A673 (cell line): ENCODE data around the gene SH3BP5L. TPM values are rescaled to one million over a fixed set of nuclear protein-coding genes. Genes with fewer than 3 reads are reported as not detected.

Source experiments
- BruUV-seq: library from RNA; stranded (reverse); fragments of 400-500 nt; replicated peaks from 2 replicates; lab custom pipeline; 2021; lab: Mats Ljungman, UMichigan
- CTCF ChIA-PET: fragments of 300-600 bp; sonication (Branson Sonifier 250); formaldehyde crosslinking; loops from one replicate; lab custom pipeline; 2022; ENCODE audit warnings: antibody characterized with exemption; lab: Charles Lee
- POLR2A ChIA-PET: fragments of 300-600 bp; sonication (Branson Sonifier 250); formaldehyde crosslinking; loops from one replicate; lab custom pipeline; 2022; ENCODE audit warnings: antibody characterized with exemption; ENCODE audit not compliant: low non-redundant PET; lab: Charles Lee
- DNase-seq: peaks from one replicate; pipeline ENCODE4 v3.0.0-alpha.2; 2015; ENCODE audit warnings: low spot score
- H3K27ac ChIP-seq: fragments of 200-600 bp; sonication (generic); 2 replicates; pipeline ENCODE4 v1.5.1; 2016; ENCODE audit warnings: mixed run types, low read depth, mild to moderate bottlenecking, mixed read lengths, antibody characterized with exemption, low read length; ENCODE audit not compliant: poor library complexity, severe bottlenecking
- H3K27me3 ChIP-seq: fragments of 200-600 bp; sonication (generic); replicated peaks from 2 replicates; pipeline ENCODE4 v1.6.1; 2017; ENCODE audit warnings: mixed run types, low read depth, mild to moderate bottlenecking, mixed read lengths, antibody characterized with exemption, low read length; ENCODE audit not compliant: insufficient read depth, poor library complexity
- H3K36me3 ChIP-seq: fragments of 200-600 bp; sonication (generic); 2 replicates; pipeline ENCODE4 v1.6.1; 2016; ENCODE audit warnings: mixed run types, mild to moderate bottlenecking, mixed read lengths, antibody characterized with exemption, low read length; ENCODE audit not compliant: insufficient read depth, poor library complexity, severe bottlenecking
- H3K4me1 ChIP-seq: fragments of 200-600 bp; sonication (generic); 2 replicates; pipeline ENCODE4 v1.6.1; 2017; ENCODE audit warnings: mixed run types, mild to moderate bottlenecking, mixed read lengths, antibody characterized with exemption, low read length; ENCODE audit not compliant: insufficient read depth, poor library complexity, severe bottlenecking
- H3K4me3 ChIP-seq: fragments of 200-600 bp; sonication (generic); 2 replicates; pipeline ENCODE4 v1.5.1; 2016; ENCODE audit warnings: low read depth, mixed run types, mild to moderate bottlenecking, mixed read lengths, low read length; ENCODE audit not compliant: poor library complexity, severe bottlenecking
- H3K9me3 ChIP-seq: fragments of 200-600 bp; sonication (generic); 2 replicates; pipeline ENCODE4 v1.6.1; 2016; ENCODE audit warnings: mixed run types, low read depth, mild to moderate bottlenecking, mixed read lengths, antibody characterized with exemption, low read length; ENCODE audit not compliant: poor library complexity, severe bottlenecking
- CTCF ChIP-seq: fragments of 300-800, 200-600 bp; sonication (generic); conservative IDR thresholded peaks from 2 replicates; pipeline ENCODE4 v1.5.1; 2017; ENCODE audit warnings: low read depth, mild to moderate bottlenecking, antibody characterized with exemption, low read length, moderate library complexity, mixed read lengths
- EZH2 ChIP-seq: fragments of 200-600 bp; sonication (generic); IDR thresholded peaks from 2 replicates; pipeline ENCODE4 v1.6.1; 2017; ENCODE audit warnings: borderline replicate concordance, low read depth, mild to moderate bottlenecking, mixed read lengths, antibody characterized with exemption, low read length; ENCODE audit not compliant: poor library complexity, severe bottlenecking
- intact Hi-C: fragments of 100-400 bp; cut with micrococcal nuclease; formaldehyde crosslinking; loops from one replicate; pipeline ENCODE4 v1.10.0; 2022; ENCODE audit not compliant: unreplicated experiment
- total RNA-seq: library from RNA; stranded (reverse); gene quantifications from 2 replicates; pipeline ENCODE4 v1.2.3, GENCODE V29; 2021

Gene SH3BP5L
- total RNA-seq, 1 experiment from 2014 or later = 28.6 TPM

- Histone ChIP-seq H3K27me3 (peaks cover 16% of the 10 kb centered on the region), H3K9me3 (no peaks in the 10 kb centered on the region), H3K36me3 (no peaks in the 10 kb centered on the region), H3K4me1 (no peaks in the 10 kb centered on the region), H3K4me3 (no peak overlapping the region), H3K27ac (no peak overlapping the region)
- no TSS peak for BruUV-seq
- intact Hi-C loops = no loop called here
- ChIA-PET POLR2A (no interaction called here), CTCF (no interaction called here)
- no peak for TF ChIP-seq CTCF
- TF ChIP-seq EZH2 = no peak
- no peak for DNase-seq
Measured at GRCh38 chr1:248793592-248793991, 32.1 kb downstream of the SH3BP5L start.

GRCh38 chr1:248792342-248792741 is 33.4 kb downstream of the SH3BP5L start:
- intact Hi-C loops = no loop called here
- Histone ChIP-seq H3K36me3 (no peaks in the 10 kb centered on the region), H3K4me1 (no peaks in the 10 kb centered on the region), H3K27me3 (peaks cover 3% of the 10 kb centered on the region), H3K4me3 (no peak overlapping the region), H3K27ac (no peak overlapping the region), H3K9me3 (no peaks in the 10 kb centered on the region)
- ChIA-PET POLR2A (no interaction called here), CTCF (no interaction called here)
- no peak for TF ChIP-seq EZH2
- TF ChIP-seq CTCF = no peak
- BruUV-seq = no TSS peak
- no peak for DNase-seq

- CTCF ChIA-PET = no interaction called here
- intact Hi-C loops = no loop called here
- no peaks in the 10 kb centered on the region for H3K9me3 ChIP-seq
- no peaks in the 10 kb centered on the region for H3K36me3 ChIP-seq
- POLR2A ChIA-PET = no interaction called here
- TF ChIP-seq EZH2 = no peak
- no peak for TF ChIP-seq CTCF
- no peak overlapping the region for H3K4me3 ChIP-seq
- H3K27ac ChIP-seq = no peak overlapping the region
- no peak for DNase-seq
- no peaks in the 10 kb centered on the region for H3K27me3 ChIP-seq
- no peaks in the 10 kb centered on the region for H3K4me1 ChIP-seq
- no TSS peak for BruUV-seq
Measured at GRCh38 chr1:248791010-248791409, 34.7 kb downstream of the SH3BP5L start.
